Tibial artery (tissue), 4 donors: ENCODE results near the gene SMYD3.

Source experiments
- DNase-seq, 2 donors: peaks; one replicate each; pipeline ENCODE4 v3.0.0-alpha.2; 2019
- H3K27ac ChIP-seq, 2 donors: fragments of 200-600 bp; sonication (generic) in 1 of 2; 1 replicate in 1 of 2; 2 replicates in 1 of 2; pipeline ENCODE4 v1.5.1; 2018 to 2019; ENCODE audit warnings: mild to moderate bottlenecking in 1 of 2
- H3K27me3 ChIP-seq, 2 donors: fragments of 200-600 bp; sonication (generic) in 1 of 2; one replicate each; pipeline versions ENCODE4 v1.5.1 to v1.6.0; 2016 to 2019
- H3K36me3 ChIP-seq, 3 donors: fragments of 200-600 bp; sonication (generic) in 2 of 3; one replicate each; pipeline ENCODE4 v1.5.1; 2016 to 2019; ENCODE audit warnings: mild to moderate bottlenecking in 2 of 3
- H3K4me1 ChIP-seq, 4 donors: fragments of 200-600 bp; sonication (generic) in 2 of 4; 1 replicate in 3 of 4; 2 replicates in 1 of 4; pipeline ENCODE4 v1.5.1; 2016 to 2019
- H3K4me3 ChIP-seq, 2 donors: fragments of 200-600 bp; sonication (generic) in 1 of 2; 1 replicate in 1 of 2; 2 replicates in 1 of 2; pipeline ENCODE4 v1.5.1; 2018 to 2019; ENCODE audit warnings: mild to moderate bottlenecking in 2 of 2
- H3K9me3 ChIP-seq, 3 donors: fragments of 200-600 bp; sonication (generic) in 1 of 3; one replicate each; pipeline ENCODE4 v1.5.1; 2016 to 2019
- CTCF ChIP-seq, 2 experiments: fragments of 200-600 bp in 1 of 2; fragments of 450-650 bp in 1 of 2; IDR thresholded peaks; one replicate each; pipeline ENCODE4 v1.5.1; 2017 to 2019; ENCODE audit warnings: antibody characterized with exemption in 2 of 2, mild to moderate bottlenecking in 1 of 2, moderate library complexity in 1 of 2
- intact Hi-C: fragments of 100-400 bp; cut with DNase I; formaldehyde crosslinking; loops from one replicate; pipeline ENCODE4 v1.15.0; 2023; ENCODE audit warnings: low total_unique reads

Gene SMYD3

GRCh38 chr1:246533371-246533905, 26.4 kb upstream of the SMYD3 start:
- TF ChIP-seq CTCF (IDR thresholded peaks at IDR 0.05): no peak

GRCh38 chr1:246532519-246532918, 25.4 kb upstream of the SMYD3 start:
- Histone ChIP-seq H3K4me3 (no peak overlapping the region), H3K36me3 (no peaks in the 10 kb centered on the region), H3K27ac (no peak overlapping the region), H3K27me3 (no peaks in the 10 kb centered on the region), H3K9me3 (peaks cover 0 to 13% (median 9%) of the 10 kb centered on the region in 3 donors), H3K4me1 (no peaks in the 10 kb centered on the region)
- no peak for DNase-seq
- TF ChIP-seq CTCF (IDR thresholded peaks at IDR 0.05): no peak
- intact Hi-C loops: no loop called here

More at GRCh38 chr1:246533371-246533905, 26.4 kb upstream of the SMYD3 start:
- no peak for DNase-seq
- H3K27me3 ChIP-seq: no peaks in the 10 kb centered on the region
- no peak overlapping the region for H3K4me3 ChIP-seq
- H3K4me1 ChIP-seq: no peaks in the 10 kb centered on the region
- intact Hi-C loops: no loop called here
- H3K27ac ChIP-seq: no peak overlapping the region
- H3K36me3 ChIP-seq: no peaks in the 10 kb centered on the region
- H3K9me3 ChIP-seq: peaks cover 0 to 13% (median 9%) of the 10 kb centered on the region in 3 donors

GRCh38 chr1:246530482-246530881, 23.4 kb upstream of the SMYD3 start:
- Histone ChIP-seq H3K27me3 (no peaks in the 10 kb centered on the region), H3K27ac (no peak overlapping the region), H3K9me3 (peaks cover 0 to 13% (median 9%) of the 10 kb centered on the region in 3 donors), H3K4me3 (no peak overlapping the region), H3K4me1 (no peaks in the 10 kb centered on the region), H3K36me3 (no peaks in the 10 kb centered on the region)
- DNase-seq: no peak
- intact Hi-C loops: no loop called here
- TF ChIP-seq CTCF (IDR thresholded peaks at IDR 0.05): no peak

GRCh38 chr1:246528933-246529731, 22.1 kb upstream of the SMYD3 start:
- no peak for DNase-seq
- intact Hi-C loops: no loop called here
- no peaks in the 10 kb centered on the region for H3K36me3 ChIP-seq

GRCh38 chr1:246527402-246528088, 20.5 kb upstream of the SMYD3 start:
- Histone ChIP-seq H3K9me3 (peaks cover 0 to 13% (median 9%) of the 10 kb centered on the region in 3 donors), H3K4me3 (no peak overlapping the region), H3K36me3 (no peaks in the 10 kb centered on the region), H3K27me3 (no peaks in the 10 kb centered on the region), H3K27ac (no peak overlapping the region), H3K4me1 (no peaks in the 10 kb centered on the region)
- intact Hi-C loops: no loop called here
- DNase-seq: no peak
- TF ChIP-seq CTCF (IDR thresholded peaks at IDR 0.05): no peak

More at GRCh38 chr1:246528933-246529731, 22.1 kb upstream of the SMYD3 start:
- Histone ChIP-seq H3K4me3 (no peak overlapping the region), H3K4me1 (no peaks in the 10 kb centered on the region), H3K9me3 (peaks cover 0 to 13% (median 9%) of the 10 kb centered on the region in 3 donors), H3K27me3 (no peaks in the 10 kb centered on the region), H3K27ac (no peak overlapping the region)
- TF ChIP-seq CTCF (IDR thresholded peaks at IDR 0.05): no peak
